ENCODE data around the gene SEMA3A. TPM values are rescaled to one million over a fixed set of nuclear protein-coding genes. Genes with fewer than 3 reads are reported as not detected.
A peak's percentile ranks its signal among the peaks of the same experiment; 100 is the strongest.

The SEMA3A gene
- total and polyA plus RNA-seq, 4 experiments from 2014 or later: 0.26 to 0.78 (median 0.38) TPM; not detected in 1

- no peaks in the 10 kb centered on the region for H3K36me3 Mint-ChIP-seq
- intact Hi-C loops (cut with micrococcal nuclease): no loop called here
- no peaks in the 10 kb centered on the region for H3K27me3 Mint-ChIP-seq
- ChIA-PET POLR2A (ENCODE audit: partially characterized antibody) (no interaction called here), CTCF (ENCODE audit: partially characterized antibody) (no interaction called here)
- Histone ChIP-seq H3K27me3 (ENCODE audit: insufficient read depth, low read length) (no peaks in the 10 kb centered on the region), H3K9me3 (ENCODE audit: control insufficient read depth in 1 of 2, low read length in 2 of 2) (no peaks in the 10 kb centered on the region), H3K4me3 (ENCODE audit: low read length in 2 of 2) (no peak overlapping the region), H3K36me3 (ENCODE audit: insufficient read depth, low read length) (no peaks in the 10 kb centered on the region), H3K4me1 (ENCODE audit: insufficient read depth, low read length) (no peaks in the 10 kb centered on the region), H3K27ac (ENCODE audit: low read depth, low read length) (no peak overlapping the region)
- no peak overlapping the region for H3K4me3 Mint-ChIP-seq
- DNase-seq: no peak
- H3K9me3 Mint-ChIP-seq: peaks cover 0 to 5% (median 0%) of the 10 kb centered on the region in 8 donors
- H3K4me1 Mint-ChIP-seq: peaks cover 0 to 3% (median 1%) of the 10 kb centered on the region in 4 donors
- peak overlapping the region in 1 of 7 donors; percentile 12 for H3K27ac Mint-ChIP-seq
These were observed 112.5 kb downstream of the SEMA3A start for GRCh38 chr7:84081973-84082522.

DNA sequence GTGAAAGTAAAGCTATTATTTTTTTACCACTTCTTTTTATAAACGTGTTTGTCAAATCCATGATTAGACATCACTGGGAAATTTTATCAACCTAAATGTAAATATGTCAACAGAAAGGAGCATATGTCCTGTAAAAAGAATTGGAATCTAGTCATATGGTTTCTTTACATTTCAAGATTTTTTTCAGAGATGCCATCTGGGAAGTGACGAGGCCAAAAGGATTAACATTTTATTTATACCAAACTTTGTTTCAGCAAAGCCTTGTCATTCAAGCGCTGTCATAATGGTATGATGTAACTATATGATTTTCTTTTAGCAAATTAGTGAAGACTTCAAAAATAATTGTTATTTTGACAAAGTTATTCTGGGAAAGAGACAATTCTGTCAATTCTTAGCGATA is 117.3 kb downstream of the SEMA3A start:
- H3K4me1 Mint-ChIP-seq: peaks cover 0 to 3% (median 1%) of the 10 kb centered on the region in 4 donors
- no peak overlapping the region for H3K4me3 Mint-ChIP-seq
- Histone ChIP-seq H3K4me1 (ENCODE audit: insufficient read depth, low read length) (no peaks in the 10 kb centered on the region), H3K4me3 (ENCODE audit: low read length in 2 of 2) (no peak overlapping the region), H3K36me3 (ENCODE audit: insufficient read depth, low read length) (no peaks in the 10 kb centered on the region), H3K9me3 (ENCODE audit: control insufficient read depth in 1 of 2, low read length in 2 of 2) (no peaks in the 10 kb centered on the region), H3K27me3 (ENCODE audit: insufficient read depth, low read length) (no peaks in the 10 kb centered on the region), H3K27ac (ENCODE audit: low read depth, low read length) (no peak overlapping the region)
- H3K9me3 Mint-ChIP-seq: peaks cover 0 to 4% (median 0%) of the 10 kb centered on the region in 8 donors
- DNase-seq: no peak
- CTCF ChIA-PET (ENCODE audit: partially characterized antibody): no interaction called here
- no peak overlapping the region for H3K27ac Mint-ChIP-seq
- POLR2A ChIA-PET (ENCODE audit: partially characterized antibody): no interaction called here
- intact Hi-C loops (cut with micrococcal nuclease): no loop called here
- H3K27me3 Mint-ChIP-seq: no peaks in the 10 kb centered on the region
- no peaks in the 10 kb centered on the region for H3K36me3 Mint-ChIP-seq

DNA sequence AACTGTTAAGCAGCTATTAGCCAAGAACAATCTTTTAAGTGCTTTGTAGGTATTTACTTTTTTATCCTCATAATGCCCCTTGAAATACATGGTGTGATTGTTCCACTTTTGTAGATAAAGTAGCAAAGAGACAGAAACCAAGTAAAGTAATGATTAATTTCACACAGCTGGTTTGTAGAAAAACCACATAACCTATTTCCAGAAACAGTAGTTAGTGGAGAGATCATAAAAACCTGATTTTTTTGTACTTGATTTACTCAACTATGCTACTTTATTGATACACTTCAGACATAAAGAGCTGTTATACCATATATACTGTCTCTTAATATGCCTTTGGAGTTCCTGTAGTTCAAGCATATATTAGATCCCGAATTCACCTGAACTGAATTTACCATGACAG is 118.4 kb downstream of the SEMA3A start:
- H3K27ac Mint-ChIP-seq: no peak overlapping the region
- intact Hi-C loops (cut with micrococcal nuclease): no loop called here

GRCh38 chr7:84073186-84073875 is 121.3 kb downstream of the SEMA3A start:
- peaks cover 0 to 6% (median 0%) of the 10 kb centered on the region in 8 donors for H3K9me3 Mint-ChIP-seq
- ChIA-PET POLR2A (ENCODE audit: partially characterized antibody) (no interaction called here), CTCF (ENCODE audit: partially characterized antibody) (no interaction called here)
- no peak for DNase-seq
- H3K4me1 ChIP-seq (ENCODE audit: insufficient read depth, low read length): no peaks in the 10 kb centered on the region
- no peaks in the 10 kb centered on the region for H3K36me3 ChIP-seq (ENCODE audit: insufficient read depth, low read length)
- H3K9me3 ChIP-seq (ENCODE audit: control insufficient read depth in 1 of 2, low read length in 2 of 2): no peaks in the 10 kb centered on the region
- no peak overlapping the region for H3K27ac Mint-ChIP-seq
- H3K4me3 Mint-ChIP-seq: no peak overlapping the region
- H3K27ac ChIP-seq (ENCODE audit: low read depth, low read length): no peak overlapping the region
- H3K36me3 Mint-ChIP-seq: no peaks in the 10 kb centered on the region
- H3K4me1 Mint-ChIP-seq: no peaks in the 10 kb centered on the region
- no peaks in the 10 kb centered on the region for H3K27me3 Mint-ChIP-seq
- H3K27me3 ChIP-seq (ENCODE audit: insufficient read depth, low read length): no peaks in the 10 kb centered on the region
- no peak overlapping the region for H3K4me3 ChIP-seq (ENCODE audit: low read length in 2 of 2)
- intact Hi-C loops (cut with micrococcal nuclease): no loop called here

More for the DNA sequence above, 118.4 kb downstream of the SEMA3A start:
- H3K9me3 Mint-ChIP-seq: peaks cover 0 to 3% (median 0%) of the 10 kb centered on the region in 8 donors
- H3K27me3 Mint-ChIP-seq: no peaks in the 10 kb centered on the region
- H3K36me3 Mint-ChIP-seq: no peaks in the 10 kb centered on the region
- Histone ChIP-seq H3K9me3 (ENCODE audit: control insufficient read depth in 1 of 2, low read length in 2 of 2) (no peaks in the 10 kb centered on the region), H3K27me3 (ENCODE audit: insufficient read depth, low read length) (no peaks in the 10 kb centered on the region), H3K36me3 (ENCODE audit: insufficient read depth, low read length) (no peaks in the 10 kb centered on the region), H3K27ac (ENCODE audit: low read depth, low read length) (no peak overlapping the region), H3K4me1 (ENCODE audit: insufficient read depth, low read length) (no peaks in the 10 kb centered on the region), H3K4me3 (ENCODE audit: low read length in 2 of 2) (no peak overlapping the region)
- ChIA-PET CTCF (ENCODE audit: partially characterized antibody) (no interaction called here), POLR2A (ENCODE audit: partially characterized antibody) (no interaction called here)
- H3K4me3 Mint-ChIP-seq: no peak overlapping the region
- H3K4me1 Mint-ChIP-seq: no peaks in the 10 kb centered on the region
- DNase-seq: no peak

GRCh38 chr7:84070770-84071169 is 123.8 kb downstream of the SEMA3A start:
- peaks cover 0 to 6% (median 0%) of the 10 kb centered on the region in 8 donors for H3K9me3 Mint-ChIP-seq
- POLR2A ChIA-PET (ENCODE audit: partially characterized antibody): no interaction called here
- intact Hi-C loops (cut with micrococcal nuclease): no loop called here
- DNase-seq: no peak
- no peak overlapping the region for H3K4me3 ChIP-seq (ENCODE audit: low read length in 2 of 2)
- H3K4me3 Mint-ChIP-seq: no peak overlapping the region
- H3K27ac ChIP-seq (ENCODE audit: low read depth, low read length): no peak overlapping the region
- no peaks in the 10 kb centered on the region for H3K4me1 ChIP-seq (ENCODE audit: insufficient read depth, low read length)
- no peaks in the 10 kb centered on the region for H3K36me3 Mint-ChIP-seq
- no peaks in the 10 kb centered on the region for H3K27me3 ChIP-seq (ENCODE audit: insufficient read depth, low read length)
- H3K27me3 Mint-ChIP-seq: no peaks in the 10 kb centered on the region
- H3K9me3 ChIP-seq (ENCODE audit: control insufficient read depth in 1 of 2, low read length in 2 of 2): no peaks in the 10 kb centered on the region
- CTCF ChIA-PET (ENCODE audit: partially characterized antibody): no interaction called here
- no peaks in the 10 kb centered on the region for H3K4me1 Mint-ChIP-seq
- no peak overlapping the region for H3K27ac Mint-ChIP-seq
- no peaks in the 10 kb centered on the region for H3K36me3 ChIP-seq (ENCODE audit: insufficient read depth, low read length)

DNA sequence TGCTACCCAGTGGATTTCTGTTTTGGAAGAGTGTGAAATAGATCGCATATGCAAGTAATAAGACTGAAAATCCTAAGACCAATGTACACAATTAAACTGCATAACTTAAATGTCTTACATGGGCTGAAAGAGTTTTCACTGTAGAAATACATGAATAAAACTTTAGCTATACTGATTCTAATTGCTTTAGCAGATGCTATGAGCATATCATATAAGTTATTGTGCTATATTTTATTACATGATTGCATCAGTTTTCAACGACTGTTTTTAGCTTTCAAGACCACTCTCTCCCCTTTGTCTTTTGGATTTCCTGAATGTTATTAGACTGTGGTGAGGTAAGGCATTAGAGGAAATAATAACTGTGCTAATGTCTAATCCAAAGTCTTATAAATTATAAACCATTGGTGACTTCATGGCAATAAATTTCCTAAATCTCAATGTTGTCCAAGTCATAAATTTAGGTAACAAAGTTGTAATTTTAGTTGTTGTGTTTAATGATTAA is 124.5 kb downstream of the SEMA3A start:
- no peak for DNase-seq
- Mint-ChIP-seq H3K4me1 (no peaks in the 10 kb centered on the region), H3K36me3 (no peaks in the 10 kb centered on the region), H3K4me3 (no peak overlapping the region), H3K27ac (no peak overlapping the region), H3K27me3 (no peaks in the 10 kb centered on the region), H3K9me3 (peaks cover 0 to 6% (median 0%) of the 10 kb centered on the region in 8 donors)
- no peak overlapping the region for H3K27ac ChIP-seq (ENCODE audit: low read depth, low read length)
- no peaks in the 10 kb centered on the region for H3K36me3 ChIP-seq (ENCODE audit: insufficient read depth, low read length)
- H3K4me3 ChIP-seq (ENCODE audit: low read length in 2 of 2): no peak overlapping the region
- ChIA-PET POLR2A (ENCODE audit: partially characterized antibody) (no interaction called here), CTCF (ENCODE audit: partially characterized antibody) (no interaction called here)
- no peaks in the 10 kb centered on the region for H3K27me3 ChIP-seq (ENCODE audit: insufficient read depth, low read length)
- intact Hi-C loops (cut with micrococcal nuclease): no loop called here
- H3K9me3 ChIP-seq (ENCODE audit: control insufficient read depth in 1 of 2, low read length in 2 of 2): no peaks in the 10 kb centered on the region
- no peaks in the 10 kb centered on the region for H3K4me1 ChIP-seq (ENCODE audit: insufficient read depth, low read length)

- CTCF ChIA-PET (ENCODE audit: partially characterized antibody): no interaction called here
- Histone ChIP-seq H3K4me1 (ENCODE audit: insufficient read depth, low read length) (no peaks in the 10 kb centered on the region), H3K4me3 (ENCODE audit: low read length in 2 of 2) (no peak overlapping the region), H3K27me3 (ENCODE audit: insufficient read depth, low read length) (no peaks in the 10 kb centered on the region), H3K9me3 (ENCODE audit: control insufficient read depth in 1 of 2, low read length in 2 of 2) (no peaks in the 10 kb centered on the region), H3K27ac (ENCODE audit: low read depth, low read length) (no peak overlapping the region), H3K36me3 (ENCODE audit: insufficient read depth, low read length) (no peaks in the 10 kb centered on the region)
- H3K9me3 Mint-ChIP-seq: peaks cover 0 to 6% (median 0%) of the 10 kb centered on the region in 8 donors
- POLR2A ChIA-PET (ENCODE audit: partially characterized antibody): no interaction called here
- DNase-seq: no peak
- no peaks in the 10 kb centered on the region for H3K27me3 Mint-ChIP-seq
- no peak overlapping the region for H3K27ac Mint-ChIP-seq
- H3K36me3 Mint-ChIP-seq: no peaks in the 10 kb centered on the region
- no peaks in the 10 kb centered on the region for H3K4me1 Mint-ChIP-seq
- intact Hi-C loops (cut with micrococcal nuclease): no loop called here
- no peak overlapping the region for H3K4me3 Mint-ChIP-seq
These were observed 125.6 kb downstream of the SEMA3A start for GRCh38 chr7:84069033-84069432.

All from CD4-positive, alpha-beta memory T cell (primary cell).